ENCODE measurements around the gene FECH. TPM values are rescaled to one million over a fixed set of nuclear protein-coding genes. Genes with fewer than 3 reads are reported as not detected.

The FECH gene
- total RNA-seq, 1 donor from 2014 or later, result 33.0 TPM

GRCh38 chr18:57498682-57499256 is 87.7 kb downstream of the FECH start:
- intact Hi-C loops (cut with DNase I), result loop anchor here (5.0 kb wide), 1 partner anchor 89 kb away; the partner anchor contains the start of gene FECH

More at GRCh38 chr18:57498682-57499256, 87.7 kb downstream of the FECH start:
- no peak for TF ChIP-seq CTCF (IDR thresholded peaks at IDR 0.05)
- peaks cover 0 to 10% of the 10 kb centered on the region in 2 donors for H3K4me1 ChIP-seq
- H3K27me3 ChIP-seq, result no peaks in the 10 kb centered on the region
- no peaks in the 10 kb centered on the region for H3K9me3 ChIP-seq
- no peak overlapping the region for H3K4me3 ChIP-seq
- H3K27ac ChIP-seq, result no peak overlapping the region
- no peaks in the 10 kb centered on the region for H3K36me3 ChIP-seq
- DNase-seq (ENCODE audit: low spot score in 2 of 2), result no peak

Other genes with a start within 250 kb of the FECH start
- not detected for gene ST8SIA3, start 234.1 kb downstream of the FECH start, total RNA-seq
- gene ONECUT2, start 151.3 kb downstream of the FECH start, total RNA-seq, result 0.11 TPM
- gene NARS1, start 35.1 kb upstream of the FECH start, total RNA-seq, result 44.0 TPM
- 30.9 TPM for gene ATP8B1, start 216.6 kb upstream of the FECH start, total RNA-seq